ENCODE measurements around the gene SHFL. TPM values are rescaled to one million over a fixed set of nuclear protein-coding genes. Genes with fewer than 3 reads are reported as not detected.

The SHFL gene
- total RNA-seq, 1 experiment from 2014 or later: 17.4 TPM

GRCh38 chr19:10076535-10076934, 9.6 kb upstream of the SHFL start:
- DNase-seq (ENCODE audit: low read depth, low spot score): no peak
- ATAC-seq: no peak
- no peak for TF ChIP-seq SIN3A (IDR thresholded peaks at IDR 0.05; ENCODE audit: borderline replicate concordance, insufficient read depth, low read depth, low read length)
- no peak for TF ChIP-seq POLR2AphosphoS5 (IDR thresholded peaks at IDR 0.05; ENCODE audit: low read depth, low read length)
- TF ChIP-seq CTCF (IDR thresholded peaks at IDR 0.05): no peak
- Histone ChIP-seq H3K36me3 (ENCODE audit: control insufficient read depth, insufficient read depth, low read length) (no peaks in the 10 kb centered on the region), H3K9me3 (ENCODE audit: control insufficient read depth, insufficient read depth, low read depth, low read length) (no peaks in the 10 kb centered on the region), H3K4me3 (ENCODE audit: low read depth in 2 of 2, low read length in 2 of 2) (no peak overlapping the region), H3K27me3 (ENCODE audit: control insufficient read depth, insufficient read depth, low read length) (no peaks in the 10 kb centered on the region), H3K27ac (ENCODE audit: low read length) (no peak overlapping the region), H3K4me1 (ENCODE audit: control insufficient read depth, insufficient read depth, low read length) (no peaks in the 10 kb centered on the region)
- ChIA-PET CTCF (no interaction called here), POLR2A (interaction anchor here (0.7 kb wide), 1 partner anchor 18 kb away, joined by 5 read pairs; no protein-coding TSS in a partner anchor)
- in situ Hi-C loops (cut with HindIII; ENCODE audit: low pct_unique_long_range_greater_than_20kb, low sequenced_read_pairs) (no loop called here), intact Hi-C loops (cut with micrococcal nuclease; ENCODE audit: unreplicated experiment) (no loop called here)
- BruUV-seq (replicated peaks): no TSS peak

GRCh38 chr19:10078329-10078728, 7.8 kb upstream of the SHFL start:
- in situ Hi-C loops (cut with HindIII; ENCODE audit: low pct_unique_long_range_greater_than_20kb, low sequenced_read_pairs) (no loop called here), intact Hi-C loops (cut with micrococcal nuclease; ENCODE audit: unreplicated experiment) (no loop called here)
- no peaks in the 10 kb centered on the region for H3K4me1 ChIP-seq (ENCODE audit: control insufficient read depth, insufficient read depth, low read length)
- ChIA-PET CTCF (no interaction called here), POLR2A (no interaction called here)
- H3K27ac ChIP-seq (ENCODE audit: low read length): no peak overlapping the region
- H3K9me3 ChIP-seq (ENCODE audit: control insufficient read depth, insufficient read depth, low read depth, low read length): no peaks in the 10 kb centered on the region
- BruUV-seq (replicated peaks): no TSS peak
- TF ChIP-seq SIN3A (IDR thresholded peaks at IDR 0.05; ENCODE audit: borderline replicate concordance, insufficient read depth, low read depth, low read length) (no peak), REST (IDR thresholded peaks at IDR 0.05; ENCODE audit: insufficient read depth in 1 of 2, low read depth in 2 of 2, low read length in 1 of 2) (no peak), TCF7L2 (IDR thresholded peaks at IDR 0.05; ENCODE audit: low read depth, low read length) (no peak), CTCF (IDR thresholded peaks at IDR 0.05) (no peak), POLR2AphosphoS5 (IDR thresholded peaks at IDR 0.05; ENCODE audit: low read depth, low read length) (no peak)
- DNase-seq (ENCODE audit: low read depth, low spot score) (no peak), ATAC-seq (no peak)
- no peaks in the 10 kb centered on the region for H3K27me3 ChIP-seq (ENCODE audit: control insufficient read depth, insufficient read depth, low read length)
- H3K4me3 ChIP-seq (ENCODE audit: low read depth in 2 of 2, low read length in 2 of 2): no peak overlapping the region
- no peaks in the 10 kb centered on the region for H3K36me3 ChIP-seq (ENCODE audit: control insufficient read depth, insufficient read depth, low read length)
